ENCODE data around the gene CDH4. TPM values are rescaled to one million over a fixed set of nuclear protein-coding genes. Genes with fewer than 3 reads are reported as not detected.

The CDH4 gene
- total RNA-seq, 1 donor from 2014 or later = 3.2 TPM

GRCh38 chr20:61735503-61735785 is 483.4 kb downstream of the CDH4 start:
- peaks cover 40% of the 10 kb centered on the region for H3K27me3 Mint-ChIP-seq (ENCODE audit: low read depth, unreplicated experiment)
- H3K4me3 Mint-ChIP-seq (ENCODE audit: unreplicated experiment) = no peak overlapping the region
- H3K4me1 Mint-ChIP-seq (ENCODE audit: low read depth, unreplicated experiment) = peaks cover 3% of the 10 kb centered on the region
- no peak overlapping the region for H3K4me3 ChIP-seq (ENCODE audit: insufficient read depth, low read depth, low read length)
- no peaks in the 10 kb centered on the region for H3K36me3 ChIP-seq (ENCODE audit: insufficient read depth, low read length)
- no peak overlapping the region for H3K9ac ChIP-seq (ENCODE audit: low read length)
- H3K9me3 ChIP-seq (ENCODE audit: insufficient read depth, low read depth, low read length) = no peaks in the 10 kb centered on the region
- TF ChIP-seq CTCF (IDR thresholded peaks at IDR 0.05; ENCODE audit: insufficient read depth, low read depth, low read length) (no peak), EZH2 (IDR thresholded peaks at IDR 0.05; ENCODE audit: insufficient read depth, low read length) (no peak)
- H3K27ac Mint-ChIP-seq (ENCODE audit: unreplicated experiment) = no peak overlapping the region
- no peaks in the 10 kb centered on the region for H3K4me1 ChIP-seq (ENCODE audit: insufficient read depth, low read length)
- H4K20me1 ChIP-seq (ENCODE audit: insufficient read depth, low read length) = peaks cover 8% of the 10 kb centered on the region
- no peak overlapping the region for H2AFZ ChIP-seq (ENCODE audit: low read depth, low read length)
- H3K79me2 ChIP-seq (ENCODE audit: insufficient read depth, low read length) = no peaks in the 10 kb centered on the region
- no peak for FAIRE-seq
- H3K27ac ChIP-seq (ENCODE audit: low read depth, low read length) = no peak overlapping the region
- H3K27me3 ChIP-seq (ENCODE audit: insufficient read depth, low read length) = no peaks in the 10 kb centered on the region
- no peak for DNase-seq (ENCODE audit: low read depth)
- no peak overlapping the region for H3K4me2 ChIP-seq (ENCODE audit: low read length)
- no peaks in the 10 kb centered on the region for H3K9me3 Mint-ChIP-seq (ENCODE audit: unreplicated experiment)
- H3K36me3 Mint-ChIP-seq (ENCODE audit: low read depth, unreplicated experiment) = peaks cover 4% of the 10 kb centered on the region

GRCh38 chr20:61736001-61736635 is 484.1 kb downstream of the CDH4 start:
- H3K4me1 ChIP-seq (ENCODE audit: insufficient read depth, low read length) = no peaks in the 10 kb centered on the region
- Mint-ChIP-seq H3K9me3 (ENCODE audit: unreplicated experiment) (no peaks in the 10 kb centered on the region), H3K36me3 (ENCODE audit: low read depth, unreplicated experiment) (peaks cover 4% of the 10 kb centered on the region), H3K27me3 (ENCODE audit: low read depth, unreplicated experiment) (peaks cover 44% of the 10 kb centered on the region), H3K4me1 (ENCODE audit: low read depth, unreplicated experiment) (peaks cover 3% of the 10 kb centered on the region), H3K4me3 (ENCODE audit: unreplicated experiment) (no peak overlapping the region), H3K27ac (ENCODE audit: unreplicated experiment) (no peak overlapping the region)
- no peak for DNase-seq (ENCODE audit: low read depth)
- H3K4me2 ChIP-seq (ENCODE audit: low read length) = no peak overlapping the region
- no peaks in the 10 kb centered on the region for H3K79me2 ChIP-seq (ENCODE audit: insufficient read depth, low read length)
- peaks cover 8% of the 10 kb centered on the region for H4K20me1 ChIP-seq (ENCODE audit: insufficient read depth, low read length)
- H2AFZ ChIP-seq (ENCODE audit: low read depth, low read length) = no peak overlapping the region
- H3K9ac ChIP-seq (ENCODE audit: low read length) = no peak overlapping the region
- no peak for FAIRE-seq
- H3K27ac ChIP-seq (ENCODE audit: low read depth, low read length) = no peak overlapping the region
- H3K36me3 ChIP-seq (ENCODE audit: insufficient read depth, low read length) = no peaks in the 10 kb centered on the region
- no peaks in the 10 kb centered on the region for H3K27me3 ChIP-seq (ENCODE audit: insufficient read depth, low read length)
- no peaks in the 10 kb centered on the region for H3K9me3 ChIP-seq (ENCODE audit: insufficient read depth, low read depth, low read length)
- no peak for TF ChIP-seq EZH2 (IDR thresholded peaks at IDR 0.05; ENCODE audit: insufficient read depth, low read length)
- no peak for TF ChIP-seq CTCF (IDR thresholded peaks at IDR 0.05; ENCODE audit: insufficient read depth, low read depth, low read length)
- H3K4me3 ChIP-seq (ENCODE audit: insufficient read depth, low read depth, low read length) = no peak overlapping the region

GRCh38 chr20:61736751-61737310 is 484.8 kb downstream of the CDH4 start:
- peaks cover 8% of the 10 kb centered on the region for H4K20me1 ChIP-seq (ENCODE audit: insufficient read depth, low read length)
- Mint-ChIP-seq H3K27me3 (ENCODE audit: low read depth, unreplicated experiment) (peaks cover 44% of the 10 kb centered on the region), H3K4me1 (ENCODE audit: low read depth, unreplicated experiment) (peaks cover 2% of the 10 kb centered on the region), H3K36me3 (ENCODE audit: low read depth, unreplicated experiment) (peaks cover 4% of the 10 kb centered on the region), H3K9me3 (ENCODE audit: unreplicated experiment) (no peaks in the 10 kb centered on the region), H3K27ac (ENCODE audit: unreplicated experiment) (no peak overlapping the region), H3K4me3 (ENCODE audit: unreplicated experiment) (no peak overlapping the region)
- H3K9me3 ChIP-seq (ENCODE audit: insufficient read depth, low read depth, low read length) = no peaks in the 10 kb centered on the region
- FAIRE-seq (no peak), DNase-seq (ENCODE audit: low read depth) (no peak)
- no peak overlapping the region for H3K27ac ChIP-seq (ENCODE audit: low read depth, low read length)
- H3K4me1 ChIP-seq (ENCODE audit: insufficient read depth, low read length) = no peaks in the 10 kb centered on the region
- H3K9ac ChIP-seq (ENCODE audit: low read length) = no peak overlapping the region
- H2AFZ ChIP-seq (ENCODE audit: low read depth, low read length) = no peak overlapping the region
- no peaks in the 10 kb centered on the region for H3K36me3 ChIP-seq (ENCODE audit: insufficient read depth, low read length)
- no peak overlapping the region for H3K4me2 ChIP-seq (ENCODE audit: low read length)
- H3K4me3 ChIP-seq (ENCODE audit: insufficient read depth, low read depth, low read length) = no peak overlapping the region
- H3K27me3 ChIP-seq (ENCODE audit: insufficient read depth, low read length) = no peaks in the 10 kb centered on the region
- TF ChIP-seq EZH2 (IDR thresholded peaks at IDR 0.05; ENCODE audit: insufficient read depth, low read length) = no peak
- TF ChIP-seq CTCF (IDR thresholded peaks at IDR 0.05; ENCODE audit: insufficient read depth, low read depth, low read length) = no peak
- no peaks in the 10 kb centered on the region for H3K79me2 ChIP-seq (ENCODE audit: insufficient read depth, low read length)

All from astrocyte (in vitro differentiated cells and primary cell).